Neural crest cell (in vitro differentiated cells): ENCODE measurements around the gene EIF4B. TPM values are rescaled to one million over a fixed set of nuclear protein-coding genes. Genes with fewer than 3 reads are reported as not detected.

Experiments used
- DNase-seq: peaks from one replicate; pipeline ENCODE4 v3.0.0; 2021; ENCODE audit warnings: low read depth, mixed read lengths, low spot score
- H3K27ac Mint-ChIP-seq: one replicate; pipeline ENCODE4 v1.8.0; 2021; ENCODE audit warnings: mild to moderate bottlenecking, mixed read lengths; ENCODE audit not compliant: unreplicated experiment
- H3K27me3 Mint-ChIP-seq: 2 replicates; pipeline ENCODE4 v1.8.0; 2021; ENCODE audit warnings: low read depth, mild to moderate bottlenecking, mixed read lengths
- H3K36me3 Mint-ChIP-seq: 2 replicates; pipeline ENCODE4 v1.8.0; 2021; ENCODE audit warnings: low read depth, mild to moderate bottlenecking, mixed read lengths
- H3K4me1 Mint-ChIP-seq: 2 replicates; pipeline ENCODE4 v1.8.0; 2021; ENCODE audit warnings: mixed read lengths
- H3K4me3 Mint-ChIP-seq: one replicate; pipeline ENCODE4 v1.8.0; 2021; ENCODE audit warnings: mild to moderate bottlenecking, mixed read lengths
- H3K9me3 Mint-ChIP-seq: 2 replicates; pipeline ENCODE4 v1.8.0; 2021; ENCODE audit warnings: mixed read lengths
- total RNA-seq: library from RNA; stranded (reverse); gene quantifications from 2 replicates; pipeline ENCODE4 v1.2.1, GENCODE V29; 2021
- TF ChIP-seq, protein P1 (sequence below): fragments of 200-600 bp; sonication (generic); conservative IDR thresholded peaks from 2 replicates; pipeline ENCODE4 v1.5.0; 2021; ENCODE audit warnings: antibody characterized with exemption, mild to moderate bottlenecking

EIF4B gene
- total RNA-seq, 1 donor from 2014 or later = 514 TPM

DNA sequence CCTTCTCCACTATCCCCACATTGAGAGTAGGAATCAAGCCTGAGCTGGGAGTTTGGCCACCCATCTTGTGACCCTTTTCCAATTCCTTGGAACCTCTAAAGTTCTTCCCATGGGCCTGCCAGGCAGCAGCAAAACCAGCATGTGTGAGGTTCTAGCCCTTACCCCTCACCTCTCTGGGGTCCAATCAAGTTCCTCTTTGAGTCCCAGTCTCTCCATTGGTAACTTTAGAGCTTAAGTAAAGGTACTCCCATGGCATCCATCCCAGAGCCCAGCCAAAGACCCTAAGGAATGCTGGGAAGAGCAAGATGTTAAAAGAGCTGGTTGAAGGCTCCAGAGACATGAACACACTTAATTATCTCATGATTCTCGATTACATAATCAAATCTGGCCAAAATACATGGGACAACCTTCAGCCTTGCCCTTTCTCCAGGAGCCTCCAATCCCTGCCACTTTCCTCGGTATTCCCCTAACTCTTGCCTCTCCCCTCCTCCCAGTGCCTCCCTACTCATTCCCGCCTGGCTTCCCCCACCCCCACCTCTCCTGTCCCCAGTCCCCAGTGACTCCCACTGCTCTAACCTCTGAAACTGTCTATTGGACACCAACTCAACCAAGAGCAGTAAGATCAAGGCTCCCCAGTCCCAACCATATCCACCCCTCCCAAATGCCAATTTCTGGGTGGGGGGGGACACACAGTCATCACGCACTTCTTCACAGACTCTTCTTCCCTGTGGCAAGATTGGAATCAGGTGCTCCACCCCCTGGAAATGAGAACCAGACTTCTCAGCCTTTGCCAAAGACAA lies 38.8 kb downstream of the EIF4B start:
- H3K4me3 Mint-ChIP-seq = peak overlapping the region; percentile 96
- no peaks in the 10 kb centered on the region for H3K9me3 Mint-ChIP-seq
- TF ChIP-seq, protein P1, sequence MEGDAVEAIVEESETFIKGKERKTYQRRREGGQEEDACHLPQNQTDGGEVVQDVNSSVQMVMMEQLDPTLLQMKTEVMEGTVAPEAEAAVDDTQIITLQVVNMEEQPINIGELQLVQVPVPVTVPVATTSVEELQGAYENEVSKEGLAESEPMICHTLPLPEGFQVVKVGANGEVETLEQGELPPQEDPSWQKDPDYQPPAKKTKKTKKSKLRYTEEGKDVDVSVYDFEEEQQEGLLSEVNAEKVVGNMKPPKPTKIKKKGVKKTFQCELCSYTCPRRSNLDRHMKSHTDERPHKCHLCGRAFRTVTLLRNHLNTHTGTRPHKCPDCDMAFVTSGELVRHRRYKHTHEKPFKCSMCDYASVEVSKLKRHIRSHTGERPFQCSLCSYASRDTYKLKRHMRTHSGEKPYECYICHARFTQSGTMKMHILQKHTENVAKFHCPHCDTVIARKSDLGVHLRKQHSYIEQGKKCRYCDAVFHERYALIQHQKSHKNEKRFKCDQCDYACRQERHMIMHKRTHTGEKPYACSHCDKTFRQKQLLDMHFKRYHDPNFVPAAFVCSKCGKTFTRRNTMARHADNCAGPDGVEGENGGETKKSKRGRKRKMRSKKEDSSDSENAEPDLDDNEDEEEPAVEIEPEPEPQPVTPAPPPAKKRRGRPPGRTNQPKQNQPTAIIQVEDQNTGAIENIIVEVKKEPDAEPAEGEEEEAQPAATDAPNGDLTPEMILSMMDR = no peak
- peak overlapping the region; percentile 21 for H3K27ac Mint-ChIP-seq
- peaks cover 66% of the 10 kb centered on the region for H3K4me1 Mint-ChIP-seq
- peaks cover 4% of the 10 kb centered on the region for H3K36me3 Mint-ChIP-seq
- no peak for DNase-seq
- H3K27me3 Mint-ChIP-seq = peaks cover 15% of the 10 kb centered on the region

DNA sequence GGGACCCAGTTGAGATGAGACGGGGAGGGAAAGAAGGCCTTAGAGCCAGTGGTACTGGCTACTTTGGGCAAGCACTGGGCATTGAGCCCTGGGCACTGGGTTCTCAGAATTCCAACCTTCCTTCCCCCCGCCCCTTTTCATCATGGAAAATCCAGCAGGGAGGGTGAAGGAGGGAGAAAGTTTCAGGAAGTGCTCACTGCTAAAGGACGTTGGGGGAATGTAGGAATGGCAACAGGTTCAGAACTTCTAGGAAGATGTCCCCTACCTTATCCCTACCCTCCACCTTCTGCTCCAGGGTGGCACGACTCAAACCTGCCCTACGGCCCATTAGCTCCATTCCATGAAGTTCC lies 39.4 kb downstream of the EIF4B start:
- H3K36me3 Mint-ChIP-seq = peaks cover 4% of the 10 kb centered on the region
- no peak for DNase-seq
- no peaks in the 10 kb centered on the region for H3K9me3 Mint-ChIP-seq
- H3K27ac Mint-ChIP-seq = peak overlapping the region; percentile 94
- TF ChIP-seq, protein P1 = no peak
- peak overlapping the region; percentile 96 for H3K4me3 Mint-ChIP-seq
- peaks cover 15% of the 10 kb centered on the region for H3K27me3 Mint-ChIP-seq
- H3K4me1 Mint-ChIP-seq = peaks cover 70% of the 10 kb centered on the region

DNA sequence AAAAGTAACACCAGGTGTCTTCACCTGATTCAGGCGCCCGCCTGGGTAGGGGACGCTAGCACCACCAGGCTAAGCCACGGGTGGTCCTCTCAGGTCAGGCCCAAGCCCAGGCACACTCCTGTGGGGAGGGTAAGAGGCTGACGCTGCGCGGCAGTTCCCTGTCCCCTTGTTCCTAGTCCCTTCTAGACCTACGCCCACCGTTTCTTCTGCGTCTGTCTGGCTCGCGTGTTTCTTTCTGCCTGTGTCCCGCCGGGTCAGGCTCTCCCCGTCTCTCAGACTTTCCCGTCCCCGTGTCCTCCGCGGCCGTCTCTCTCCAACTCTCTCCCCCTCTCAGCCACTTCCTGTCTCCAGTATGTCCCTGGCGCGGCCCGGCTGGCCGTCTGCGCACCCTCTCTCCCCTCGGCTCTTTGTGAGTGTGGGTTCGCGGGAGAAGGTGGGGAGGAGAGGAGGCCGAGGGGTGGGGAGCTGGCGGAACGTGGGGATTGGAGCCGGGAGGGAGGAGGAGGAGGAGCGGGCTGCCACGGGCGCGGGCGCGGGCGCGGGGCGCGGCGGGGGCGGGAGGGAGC lies 40.5 kb downstream of the EIF4B start:
- Mint-ChIP-seq H3K27ac (peak overlapping the region; percentile 99), H3K4me1 (peaks cover 80% of the 10 kb centered on the region), H3K4me3 (peak overlapping the region; percentile 96), H3K36me3 (peaks cover 4% of the 10 kb centered on the region), H3K27me3 (peaks cover 17% of the 10 kb centered on the region), H3K9me3 (no peaks in the 10 kb centered on the region)
- TF ChIP-seq, protein P1 = no peak
- peak; percentile 53 for DNase-seq

GRCh38 chr12:53047221-53048032 lies 41.2 kb downstream of the EIF4B start:
- DNase-seq = peak; percentile 65
- Mint-ChIP-seq H3K36me3 (peaks cover 4% of the 10 kb centered on the region), H3K4me3 (peak overlapping the region; percentile 83), H3K9me3 (no peaks in the 10 kb centered on the region), H3K4me1 (peaks cover 80% of the 10 kb centered on the region), H3K27me3 (peaks cover 17% of the 10 kb centered on the region), H3K27ac (no peak overlapping the region)
- TF ChIP-seq, protein P1 = peak; percentile 46

GRCh38 chr12:53048033-53048779 lies 42.0 kb downstream of the EIF4B start:
- Mint-ChIP-seq H3K27me3 (peaks cover 15% of the 10 kb centered on the region), H3K4me1 (peaks cover 73% of the 10 kb centered on the region), H3K36me3 (peaks cover 4% of the 10 kb centered on the region), H3K27ac (no peak overlapping the region), H3K4me3 (peak overlapping the region; percentile 83), H3K9me3 (no peaks in the 10 kb centered on the region)
- DNase-seq = no peak
- TF ChIP-seq, protein P1 = no peak
